D721Med (cell line): ENCODE data around the gene SLC7A11.

Source experiments
- DNase-seq: peaks from one replicate; pipeline ENCODE4 v3.0.0; 2011; ENCODE audit warnings: low spot score; ENCODE audit not compliant: insufficient read length
- FAIRE-seq: peaks from 2 replicates; lab custom pipeline; 2011; peaks lifted over from hg19 to GRCh38; lab: Jason Lieb, UNC
- TF ChIP-seq, protein P1 (sequence below): IDR thresholded peaks from 2 replicates; pipeline ENCODE4 v1.5.1; 2012; ENCODE audit warnings: mild to moderate bottlenecking, control low read depth; ENCODE audit not compliant: insufficient read depth; ENCODE audit errors: missing control alignments

SLC7A11 gene

DNA sequence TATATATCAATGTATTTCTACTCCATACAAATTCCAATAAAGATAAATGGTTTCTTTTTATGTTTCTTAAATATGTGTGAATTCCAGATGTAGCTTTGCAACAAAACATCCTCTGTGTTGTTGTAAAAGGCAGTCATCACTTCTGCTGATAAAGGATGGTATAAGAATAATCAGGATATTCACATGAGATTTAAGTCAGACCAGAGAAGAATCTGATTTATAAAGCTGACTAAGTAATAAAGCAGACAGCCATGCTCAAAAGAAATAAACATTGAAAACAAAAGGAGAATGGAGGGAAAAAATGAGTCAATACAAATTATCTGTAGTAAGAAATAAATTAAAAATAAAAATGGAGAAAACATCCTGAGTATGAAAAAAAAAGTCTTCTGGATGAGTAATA is 27.0 kb upstream of the SLC7A11 start:
- FAIRE-seq (no peak), DNase-seq (no peak)
- TF ChIP-seq, protein P1, sequence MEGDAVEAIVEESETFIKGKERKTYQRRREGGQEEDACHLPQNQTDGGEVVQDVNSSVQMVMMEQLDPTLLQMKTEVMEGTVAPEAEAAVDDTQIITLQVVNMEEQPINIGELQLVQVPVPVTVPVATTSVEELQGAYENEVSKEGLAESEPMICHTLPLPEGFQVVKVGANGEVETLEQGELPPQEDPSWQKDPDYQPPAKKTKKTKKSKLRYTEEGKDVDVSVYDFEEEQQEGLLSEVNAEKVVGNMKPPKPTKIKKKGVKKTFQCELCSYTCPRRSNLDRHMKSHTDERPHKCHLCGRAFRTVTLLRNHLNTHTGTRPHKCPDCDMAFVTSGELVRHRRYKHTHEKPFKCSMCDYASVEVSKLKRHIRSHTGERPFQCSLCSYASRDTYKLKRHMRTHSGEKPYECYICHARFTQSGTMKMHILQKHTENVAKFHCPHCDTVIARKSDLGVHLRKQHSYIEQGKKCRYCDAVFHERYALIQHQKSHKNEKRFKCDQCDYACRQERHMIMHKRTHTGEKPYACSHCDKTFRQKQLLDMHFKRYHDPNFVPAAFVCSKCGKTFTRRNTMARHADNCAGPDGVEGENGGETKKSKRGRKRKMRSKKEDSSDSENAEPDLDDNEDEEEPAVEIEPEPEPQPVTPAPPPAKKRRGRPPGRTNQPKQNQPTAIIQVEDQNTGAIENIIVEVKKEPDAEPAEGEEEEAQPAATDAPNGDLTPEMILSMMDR: no peak

DNA sequence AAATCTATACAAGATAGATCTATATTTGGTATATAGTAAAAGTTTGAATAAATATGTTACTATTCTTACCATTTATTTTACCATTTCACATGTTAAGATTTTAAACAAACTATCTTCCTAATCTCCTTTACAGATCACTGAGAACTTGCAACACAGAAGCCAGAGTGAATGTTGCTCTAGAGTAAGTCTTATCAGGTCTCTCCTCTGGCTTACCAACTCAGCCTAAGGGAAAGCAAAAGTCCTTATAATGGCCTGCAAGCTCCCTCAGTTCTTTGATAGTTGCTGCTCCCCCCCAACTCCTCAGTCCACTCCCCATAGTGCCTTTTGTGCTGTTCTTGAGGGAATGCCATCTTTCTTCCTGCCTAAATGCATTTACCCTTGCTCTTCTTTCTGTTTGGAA is 25.7 kb upstream of the SLC7A11 start:
- TF ChIP-seq, protein P1: no peak
- DNase-seq: no peak
- FAIRE-seq: no peak

DNA sequence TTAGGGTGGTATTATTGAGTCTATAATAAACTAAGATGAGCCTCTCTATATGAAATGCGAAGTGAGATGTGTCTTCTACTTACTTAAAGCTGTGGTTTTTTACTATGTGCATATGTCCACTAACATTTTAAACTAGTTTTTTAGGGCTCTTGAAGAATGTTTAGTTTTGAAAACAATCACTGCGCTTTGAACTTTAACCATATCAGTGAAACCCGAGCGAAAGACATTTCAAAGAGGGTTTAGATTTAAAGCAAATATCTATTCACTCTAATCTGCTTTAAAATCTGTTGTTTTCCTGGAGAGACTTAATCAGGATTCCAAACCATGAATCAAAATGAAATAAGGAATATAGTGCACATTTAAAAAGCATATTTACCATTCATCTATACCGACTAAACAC is 24.8 kb upstream of the SLC7A11 start:
- FAIRE-seq: no peak
- TF ChIP-seq, protein P1: no peak

DNA sequence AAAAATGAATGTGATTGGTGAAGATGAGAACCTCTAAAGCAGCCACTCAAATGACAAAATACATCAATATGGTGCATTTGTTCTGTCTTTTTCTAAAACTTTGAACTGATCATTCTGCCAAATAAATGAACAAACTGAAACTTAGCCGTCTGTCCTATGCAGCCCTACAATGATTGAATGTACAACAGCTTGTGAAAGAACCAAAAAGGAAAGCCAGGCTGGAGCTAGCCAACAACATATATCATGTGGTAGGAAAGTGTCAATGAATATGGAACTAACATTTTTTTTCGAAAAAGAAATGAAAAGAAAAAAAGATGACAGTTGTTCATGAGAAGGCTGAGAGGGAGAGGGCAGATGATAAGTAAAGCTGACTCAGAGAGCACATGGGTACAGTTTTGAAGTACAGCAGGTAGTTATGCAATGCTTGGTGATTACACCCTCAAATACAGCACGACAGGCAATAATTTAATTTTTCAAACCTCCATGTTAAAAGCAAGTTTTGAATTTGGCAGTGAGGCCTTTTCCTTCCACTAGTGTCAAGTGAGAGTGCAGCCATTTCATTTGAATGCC is 21.2 kb upstream of the SLC7A11 start:
- DNase-seq (no peak), FAIRE-seq (no peak)
- TF ChIP-seq, protein P1: no peak

More for the DNA sequence above, 24.8 kb upstream of the SLC7A11 start:
- no peak for DNase-seq

DNA sequence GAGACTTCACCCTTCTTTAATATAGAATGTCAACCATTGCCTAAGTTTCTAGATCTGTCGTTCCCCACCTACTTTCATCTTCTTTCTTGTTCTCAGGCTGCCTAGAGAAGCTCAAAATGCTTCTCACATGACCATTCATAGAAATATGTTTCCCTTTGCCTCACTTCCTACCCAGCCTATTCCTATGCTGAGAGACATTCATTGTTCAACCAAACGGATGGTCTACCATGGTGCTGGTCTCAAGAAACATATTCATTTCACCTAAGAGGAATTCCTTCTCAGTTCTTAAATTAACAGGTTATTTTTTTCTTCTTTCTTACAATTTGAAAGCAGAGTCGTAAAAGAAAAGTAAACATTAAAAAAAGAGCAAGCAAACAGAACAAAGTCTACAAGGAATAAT is 20.3 kb upstream of the SLC7A11 start:
- DNase-seq (no peak), FAIRE-seq (no peak)
- TF ChIP-seq, protein P1: no peak

DNA sequence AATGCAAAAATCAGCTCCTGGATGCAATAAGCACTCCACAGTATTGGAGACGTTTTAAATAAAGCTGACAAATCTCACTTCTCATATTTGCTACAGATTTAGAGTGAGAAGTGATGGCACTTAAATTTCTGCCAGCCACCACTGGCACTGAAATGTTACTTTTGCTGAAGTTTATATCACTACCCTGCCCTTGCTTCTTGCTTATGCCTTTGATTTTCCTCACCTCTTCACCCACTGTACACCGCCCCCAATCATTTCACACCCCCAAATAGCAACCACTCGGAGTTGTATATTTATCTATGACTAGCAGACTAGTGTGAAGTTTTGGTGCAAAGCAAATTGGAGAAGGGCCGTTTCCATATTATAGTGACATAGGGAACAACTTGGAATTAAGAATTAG is 19.9 kb upstream of the SLC7A11 start:
- TF ChIP-seq, protein P1: no peak
- FAIRE-seq (no peak), DNase-seq (no peak)

DNA sequence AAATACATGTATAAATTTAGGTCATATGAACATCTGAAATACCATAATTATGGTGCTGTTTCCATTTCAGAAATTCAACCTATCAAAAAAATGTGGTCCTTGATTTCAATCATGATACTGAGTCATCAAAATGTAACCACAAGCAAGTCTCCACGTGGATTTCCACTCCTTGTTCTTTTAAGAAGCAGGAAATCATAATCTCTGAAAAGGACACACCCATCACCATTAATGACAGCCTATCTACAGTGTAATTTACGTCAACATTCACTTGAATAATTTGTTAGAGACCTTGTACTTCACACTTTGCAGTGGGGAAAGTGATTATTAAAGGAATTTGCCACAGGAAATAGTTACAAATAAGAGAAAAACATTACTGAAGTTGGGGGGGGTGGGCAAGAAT is 17.7 kb upstream of the SLC7A11 start:
- DNase-seq: no peak
- TF ChIP-seq, protein P1: no peak
- no peak for FAIRE-seq
